ENCODE results near the gene GIT1. TPM values are rescaled to one million over a fixed set of nuclear protein-coding genes. Genes with fewer than 3 reads are reported as not detected.

The GIT1 gene
- total and polyA plus RNA-seq, 9 of the 15 experiments (the other 6 are each of a cell fraction or from before 2014, with no cell fraction given) = 0.35 to 35.3 (median 17.1) TPM

GRCh38 chr17:29579866-29580771 is 9.3 kb downstream of the GIT1 start (continued):
- TF ChIP-seq SMC3 (conservative IDR thresholded peaks at IDR 0.05; ENCODE audit: insufficient read depth, low read depth, low read length) = peak; percentile 81
- TF ChIP-seq ELK3 (CRISPR knock-in tag; IDR thresholded peaks at IDR 0.05) = no peak
- TF ChIP-seq ZNF124 (CRISPR knock-in tag; IDR thresholded peaks at IDR 0.05) = no peak
- no peak for TF ChIP-seq CEBPG (CRISPR knock-in tag; IDR thresholded peaks at IDR 0.05)
- no peak for TF ChIP-seq CEBPG (tag; conservative IDR thresholded peaks at IDR 0.05 in 1 of 2, IDR thresholded peaks at IDR 0.05 in 1 of 2)
- TF ChIP-seq SMAD4 (CRISPR knock-in tag; conservative IDR thresholded peaks at IDR 0.05) = 0 out of 2 replicates have a peak, but pooled peaks have one; percentile 32
- TF ChIP-seq TARDBP (IDR thresholded peaks at IDR 0.05) = no peak
- no peak for TF ChIP-seq SMAD1 (IDR thresholded peaks at IDR 0.05; ENCODE audit: low read depth, low read length, partially characterized antibody)
- TF ChIP-seq CSDE1 (IDR thresholded peaks at IDR 0.05) = no peak
- TF ChIP-seq MYNN (IDR thresholded peaks at IDR 0.05) = peak; percentile 44; the same call in 1 of the 2 replicates
- TF ChIP-seq MYNN (CRISPR knock-in tag; IDR thresholded peaks at IDR 0.05) = no peak
- TF ChIP-seq ATF7 (IDR thresholded peaks at IDR 0.05) = peak; percentile 18; the same call in 1 of the 2 replicates
- no peak for TF ChIP-seq ZNF3 (CRISPR knock-in tag; IDR thresholded peaks at IDR 0.05)
- TF ChIP-seq PML (IDR thresholded peaks at IDR 0.05; ENCODE audit: low read length) = no peak
- TF ChIP-seq, protein P1, sequence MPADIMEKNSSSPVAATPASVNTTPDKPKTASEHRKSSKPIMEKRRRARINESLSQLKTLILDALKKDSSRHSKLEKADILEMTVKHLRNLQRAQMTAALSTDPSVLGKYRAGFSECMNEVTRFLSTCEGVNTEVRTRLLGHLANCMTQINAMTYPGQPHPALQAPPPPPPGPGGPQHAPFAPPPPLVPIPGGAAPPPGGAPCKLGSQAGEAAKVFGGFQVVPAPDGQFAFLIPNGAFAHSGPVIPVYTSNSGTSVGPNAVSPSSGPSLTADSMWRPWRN (IDR thresholded peaks at IDR 0.05; ENCODE audit: low read depth) = no peak
- peak; percentile 84 for TF ChIP-seq REST (IDR thresholded peaks at IDR 0.05; ENCODE audit: borderline replicate concordance)
- TF ChIP-seq REST (CRISPR knock-in tag; IDR thresholded peaks at IDR 0.05; ENCODE audit: low read depth) = no peak
- TF ChIP-seq ZEB2 (IDR thresholded peaks at IDR 0.05) = no peak
- TF ChIP-seq HDAC2 (IDR thresholded peaks at IDR 0.05) = no peak
- TF ChIP-seq NFYB (IDR thresholded peaks at IDR 0.05; ENCODE audit: extremely low read depth, insufficient read length) = no peak
- no peak for TF ChIP-seq EP400 (IDR thresholded peaks at IDR 0.05)

Measured in K562 (cell line).